ENCODE data around the gene CBFB. TPM values are rescaled to one million over a fixed set of nuclear protein-coding genes. Genes with fewer than 3 reads are reported as not detected.

CBFB gene
- total RNA-seq, 1 experiment from 2014 or later = 50.6 TPM

DNA sequence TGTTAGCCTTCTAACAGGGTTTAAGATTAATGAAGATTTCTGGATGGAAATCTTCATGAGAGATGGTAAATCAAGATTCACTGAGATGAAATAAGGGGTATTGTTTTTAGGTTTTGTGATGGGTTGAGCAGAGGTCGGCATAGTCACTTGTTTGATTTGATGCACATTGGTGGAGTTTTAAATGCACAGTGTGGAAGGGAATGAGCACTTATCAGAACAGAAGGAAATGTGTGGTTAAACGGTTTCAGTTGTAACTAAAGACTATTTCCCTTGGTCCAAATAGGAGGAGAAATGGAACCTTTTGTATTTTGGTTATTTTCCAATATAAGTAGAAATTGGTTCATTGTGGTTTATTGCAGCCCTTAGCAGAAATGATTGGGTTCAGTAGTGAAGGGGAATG is 34.1 kb downstream of the CBFB start:
- Histone ChIP-seq H4K20me1 (ENCODE audit: low read length) (no peaks in the 10 kb centered on the region), H3K36me3 (ENCODE audit: low read depth, low read length) (peaks cover 3% of the 10 kb centered on the region), H3K9me2 (replicated peaks; ENCODE audit: low read length) (no peaks in the 10 kb centered on the region), H3K9ac (ENCODE audit: low read length) (no peak overlapping the region), H3K4me2 (ENCODE audit: low read length) (no peak overlapping the region), H2AFZ (ENCODE audit: low read length) (no peak overlapping the region), H3K4me3 (ENCODE audit: low read length) (no peak overlapping the region), H3K4me1 (ENCODE audit: insufficient read depth, low read length) (peaks cover 9% of the 10 kb centered on the region), H3K27me3 (ENCODE audit: low read length) (no peaks in the 10 kb centered on the region), H3F3A (ENCODE audit: low read length, unreplicated experiment) (no peaks in the 10 kb centered on the region), H3K79me2 (ENCODE audit: low read length) (peaks cover 54% of the 10 kb centered on the region), H3K9me3 (ENCODE audit: low read length) (no peaks in the 10 kb centered on the region), H3K27ac (ENCODE audit: low read length) (no peak overlapping the region)
- ATAC-seq (no peak), DNase-seq (no peak)
- ChIA-PET CTCF (no interaction called here), POLR2A (ENCODE audit: unreplicated experiment) (no interaction called here)
- BruUV-seq (replicated peaks) = no TSS peak
- intact Hi-C loops (cut with micrococcal nuclease) = no loop called here
- TF ChIP-seq, protein P1, sequence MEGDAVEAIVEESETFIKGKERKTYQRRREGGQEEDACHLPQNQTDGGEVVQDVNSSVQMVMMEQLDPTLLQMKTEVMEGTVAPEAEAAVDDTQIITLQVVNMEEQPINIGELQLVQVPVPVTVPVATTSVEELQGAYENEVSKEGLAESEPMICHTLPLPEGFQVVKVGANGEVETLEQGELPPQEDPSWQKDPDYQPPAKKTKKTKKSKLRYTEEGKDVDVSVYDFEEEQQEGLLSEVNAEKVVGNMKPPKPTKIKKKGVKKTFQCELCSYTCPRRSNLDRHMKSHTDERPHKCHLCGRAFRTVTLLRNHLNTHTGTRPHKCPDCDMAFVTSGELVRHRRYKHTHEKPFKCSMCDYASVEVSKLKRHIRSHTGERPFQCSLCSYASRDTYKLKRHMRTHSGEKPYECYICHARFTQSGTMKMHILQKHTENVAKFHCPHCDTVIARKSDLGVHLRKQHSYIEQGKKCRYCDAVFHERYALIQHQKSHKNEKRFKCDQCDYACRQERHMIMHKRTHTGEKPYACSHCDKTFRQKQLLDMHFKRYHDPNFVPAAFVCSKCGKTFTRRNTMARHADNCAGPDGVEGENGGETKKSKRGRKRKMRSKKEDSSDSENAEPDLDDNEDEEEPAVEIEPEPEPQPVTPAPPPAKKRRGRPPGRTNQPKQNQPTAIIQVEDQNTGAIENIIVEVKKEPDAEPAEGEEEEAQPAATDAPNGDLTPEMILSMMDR (conservative IDR thresholded peaks at IDR 0.05; ENCODE audit: low read depth, low read length) = no peak
- TF ChIP-seq EZH2phosphoT487 (IDR thresholded peaks at IDR 0.05; ENCODE audit: borderline replicate concordance, low read length) (no peak), EZH2 (IDR thresholded peaks at IDR 0.05; ENCODE audit: low read length, unreplicated experiment) (no peak)

GRCh38 chr16:67068212-67068753 is 39.3 kb downstream of the CBFB start:
- POLR2A ChIA-PET (ENCODE audit: unreplicated experiment) = no interaction called here

DNA sequence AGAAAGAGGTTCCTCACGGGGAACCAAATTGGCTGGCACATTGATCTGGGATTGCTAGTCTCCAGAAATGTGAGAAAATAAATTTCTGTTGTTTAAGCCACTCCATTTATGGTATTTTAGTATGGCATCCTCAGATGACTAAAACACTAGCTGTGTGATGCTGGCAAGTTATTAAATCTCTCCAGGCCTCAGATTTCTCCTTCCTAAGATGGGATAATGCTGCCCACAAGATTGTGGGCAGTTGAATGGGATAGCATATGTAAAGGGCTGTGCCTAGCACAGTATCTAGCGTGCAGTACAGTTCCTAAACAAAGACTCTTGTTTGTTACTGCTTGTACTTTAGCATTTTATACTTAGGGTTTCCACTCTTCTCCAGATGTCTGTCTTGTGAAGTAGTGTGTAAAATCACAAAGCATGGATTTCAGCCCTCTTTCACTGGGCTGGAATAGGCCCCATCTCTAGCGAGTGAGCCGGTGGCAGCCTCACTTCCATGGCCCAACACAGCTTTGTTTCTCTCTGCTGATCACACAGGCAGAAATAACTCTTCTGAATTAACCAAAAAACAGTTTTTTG is 42.6 kb downstream of the CBFB start:
- CTCF ChIA-PET = no interaction called here
- no TSS peak for BruUV-seq (replicated peaks)

More at GRCh38 chr16:67068212-67068753, 39.3 kb downstream of the CBFB start:
- BruUV-seq (replicated peaks) = no TSS peak
- Histone ChIP-seq H3K4me1 (ENCODE audit: insufficient read depth, low read length) (no peaks in the 10 kb centered on the region), H3K36me3 (ENCODE audit: low read depth, low read length) (peaks cover 12% of the 10 kb centered on the region), H3K9me3 (ENCODE audit: low read length) (no peaks in the 10 kb centered on the region), H3K79me2 (ENCODE audit: low read length) (peaks cover 13% of the 10 kb centered on the region), H3K4me2 (ENCODE audit: low read length) (no peak overlapping the region), H3F3A (ENCODE audit: low read length, unreplicated experiment) (no peaks in the 10 kb centered on the region), H3K9ac (ENCODE audit: low read length) (no peak overlapping the region), H3K27ac (ENCODE audit: low read length) (no peak overlapping the region), H2AFZ (ENCODE audit: low read length) (no peak overlapping the region), H3K27me3 (ENCODE audit: low read length) (no peaks in the 10 kb centered on the region), H3K4me3 (ENCODE audit: low read length) (no peak overlapping the region), H3K9me2 (replicated peaks; ENCODE audit: low read length) (no peaks in the 10 kb centered on the region), H4K20me1 (ENCODE audit: low read length) (no peaks in the 10 kb centered on the region)
- intact Hi-C loops (cut with micrococcal nuclease) = no loop called here
- ATAC-seq (peak; percentile 43), DNase-seq (peak; percentile 17)
- CTCF ChIA-PET = no interaction called here
- no peak for TF ChIP-seq EZH2 (IDR thresholded peaks at IDR 0.05; ENCODE audit: low read length, unreplicated experiment)
- no peak for TF ChIP-seq EZH2phosphoT487 (IDR thresholded peaks at IDR 0.05; ENCODE audit: borderline replicate concordance, low read length)
- TF ChIP-seq, protein P1 (conservative IDR thresholded peaks at IDR 0.05; ENCODE audit: low read depth, low read length) = no peak

More for the DNA sequence above, 42.6 kb downstream of the CBFB start:
- Histone ChIP-seq H2AFZ (ENCODE audit: low read length) (no peak overlapping the region), H3K9me2 (replicated peaks; ENCODE audit: low read length) (no peaks in the 10 kb centered on the region), H3K9me3 (ENCODE audit: low read length) (no peaks in the 10 kb centered on the region), H3K9ac (ENCODE audit: low read length) (no peak overlapping the region), H3K79me2 (ENCODE audit: low read length) (no peaks in the 10 kb centered on the region), H3F3A (ENCODE audit: low read length, unreplicated experiment) (no peaks in the 10 kb centered on the region), H4K20me1 (ENCODE audit: low read length) (no peaks in the 10 kb centered on the region), H3K36me3 (ENCODE audit: low read depth, low read length) (peaks cover 12% of the 10 kb centered on the region), H3K4me3 (ENCODE audit: low read length) (no peak overlapping the region), H3K27me3 (ENCODE audit: low read length) (no peaks in the 10 kb centered on the region), H3K4me2 (ENCODE audit: low read length) (no peak overlapping the region), H3K27ac (ENCODE audit: low read length) (no peak overlapping the region), H3K4me1 (ENCODE audit: insufficient read depth, low read length) (no peaks in the 10 kb centered on the region)
- TF ChIP-seq, protein P1 (conservative IDR thresholded peaks at IDR 0.05; ENCODE audit: low read depth, low read length) = no peak
- no peak for TF ChIP-seq EZH2phosphoT487 (IDR thresholded peaks at IDR 0.05; ENCODE audit: borderline replicate concordance, low read length)
- no peak for TF ChIP-seq EZH2 (IDR thresholded peaks at IDR 0.05; ENCODE audit: low read length, unreplicated experiment)
- POLR2A ChIA-PET (ENCODE audit: unreplicated experiment) = no interaction called here
- ATAC-seq = no peak
- intact Hi-C loops (cut with micrococcal nuclease) = no loop called here
- no peak for DNase-seq

Data from PC-3 (cell line).